Ascending aorta (tissue), 2 donors: ENCODE data around the gene ANKRD13A. TPM values are rescaled to one million over a fixed set of nuclear protein-coding genes. Genes with fewer than 3 reads are reported as not detected.
"Not testable (repeated sequence)": the region's sequence is repeated elsewhere in the genome, so short reads cannot be mapped to it uniquely, and the experiment has no call there.

ENCODE experiments used
- DNase-seq, 2 donors: peaks; one replicate each; pipeline ENCODE4 v3.0.0-alpha.2; 2019; ENCODE audit warnings: low spot score in 2 of 2
- H3K27ac ChIP-seq, 2 donors: fragments of 200-600 bp; sonication (generic); one replicate each; pipeline ENCODE4 v1.5.1; 2016 to 2017; ENCODE audit warnings: mild to moderate bottlenecking in 1 of 2
- H3K27me3 ChIP-seq: fragments of 200-600 bp; sonication (generic); one replicate; pipeline ENCODE4 v1.5.1; 2017
- H3K36me3 ChIP-seq, 2 donors: fragments of 200-600 bp; sonication (generic); one replicate each; pipeline ENCODE4 v1.5.1; 2016
- H3K4me1 ChIP-seq, 2 donors: fragments of 200-600 bp; sonication (generic); one replicate each; pipeline ENCODE4 v1.5.1; 2016 to 2017; ENCODE audit warnings: mild to moderate bottlenecking in 1 of 2
- H3K4me3 ChIP-seq, 2 donors: fragments of 200-600 bp; sonication (generic); one replicate each; pipeline ENCODE4 v1.5.1; 2016 to 2017; ENCODE audit warnings: mild to moderate bottlenecking in 1 of 2
- H3K9me3 ChIP-seq, 2 donors: fragments of 200-600 bp; sonication (generic); one replicate each; pipeline ENCODE4 v1.5.1; 2016
- intact Hi-C: fragments of 100-400 bp; cut with DNase I; formaldehyde crosslinking; loops from one replicate; pipeline ENCODE4 v1.15.1; 2023
- total RNA-seq: library from RNA; depleted of rRNA; stranded (reverse); fragments of >200 nt; gene quantifications from one replicate; pipeline ENCODE4 v1.1.0, GENCODE V29; 2016
- TF ChIP-seq, protein P1 (sequence below), 3 experiments: fragments of 200-600 bp in 2 of 3; fragments of 450-650 bp in 1 of 3; sonication (generic) in 2 of 3; IDR thresholded peaks; one replicate each; pipeline ENCODE4 v1.5.1; 2016 to 2019; ENCODE audit warnings: antibody characterized with exemption in 3 of 3, mild to moderate bottlenecking in 1 of 3, moderate library complexity in 1 of 3

The ANKRD13A gene
- total RNA-seq, 1 donor from 2014 or later, result 199 TPM

DNA sequence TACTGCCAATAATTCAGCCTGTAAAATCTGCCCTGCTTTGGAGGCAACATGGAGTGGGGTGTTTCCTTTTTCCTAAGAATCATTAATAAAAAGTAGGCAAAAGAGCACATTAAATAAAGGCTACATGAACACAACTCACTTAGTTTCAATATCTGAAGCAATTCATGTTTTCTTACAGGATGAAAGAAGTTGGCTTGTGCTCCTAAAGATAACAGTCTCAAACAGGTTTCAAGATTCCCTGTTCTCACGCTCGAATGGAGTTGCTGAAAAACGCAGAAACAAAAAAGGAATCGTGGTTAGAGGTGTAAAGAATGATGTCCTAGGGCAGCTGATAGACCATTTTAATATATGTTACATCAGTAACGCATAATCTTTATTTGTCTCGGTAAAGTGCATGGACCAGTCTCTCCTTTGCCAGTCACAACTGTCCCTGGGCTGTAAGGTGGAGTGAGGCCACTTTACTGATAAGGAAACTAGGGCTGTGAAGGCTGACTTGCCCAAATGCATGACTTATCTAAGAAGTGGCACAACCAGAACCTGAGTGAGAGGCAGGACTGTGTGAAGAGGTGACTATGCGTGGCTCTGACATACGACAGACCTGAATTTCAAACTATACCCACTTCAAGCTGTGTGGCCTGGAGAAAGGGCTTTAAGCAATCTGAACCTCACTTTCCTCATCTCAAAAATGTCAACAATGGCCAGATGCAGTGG lies 15.6 kb upstream of the ANKRD13A start:
- Histone ChIP-seq H3K4me1 (no peaks in the 10 kb centered on the region), H3K9me3 (no peaks in the 10 kb centered on the region), H3K4me3 (no peak overlapping the region), H3K27ac (no peak overlapping the region), H3K36me3 (peaks cover 84 to 97% of the 10 kb centered on the region in 2 donors), H3K27me3 (no peaks in the 10 kb centered on the region)
- TF ChIP-seq, protein P1, sequence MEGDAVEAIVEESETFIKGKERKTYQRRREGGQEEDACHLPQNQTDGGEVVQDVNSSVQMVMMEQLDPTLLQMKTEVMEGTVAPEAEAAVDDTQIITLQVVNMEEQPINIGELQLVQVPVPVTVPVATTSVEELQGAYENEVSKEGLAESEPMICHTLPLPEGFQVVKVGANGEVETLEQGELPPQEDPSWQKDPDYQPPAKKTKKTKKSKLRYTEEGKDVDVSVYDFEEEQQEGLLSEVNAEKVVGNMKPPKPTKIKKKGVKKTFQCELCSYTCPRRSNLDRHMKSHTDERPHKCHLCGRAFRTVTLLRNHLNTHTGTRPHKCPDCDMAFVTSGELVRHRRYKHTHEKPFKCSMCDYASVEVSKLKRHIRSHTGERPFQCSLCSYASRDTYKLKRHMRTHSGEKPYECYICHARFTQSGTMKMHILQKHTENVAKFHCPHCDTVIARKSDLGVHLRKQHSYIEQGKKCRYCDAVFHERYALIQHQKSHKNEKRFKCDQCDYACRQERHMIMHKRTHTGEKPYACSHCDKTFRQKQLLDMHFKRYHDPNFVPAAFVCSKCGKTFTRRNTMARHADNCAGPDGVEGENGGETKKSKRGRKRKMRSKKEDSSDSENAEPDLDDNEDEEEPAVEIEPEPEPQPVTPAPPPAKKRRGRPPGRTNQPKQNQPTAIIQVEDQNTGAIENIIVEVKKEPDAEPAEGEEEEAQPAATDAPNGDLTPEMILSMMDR (IDR thresholded peaks at IDR 0.05), result no peak
- intact Hi-C loops, result no loop called here
- no peak for DNase-seq

DNA sequence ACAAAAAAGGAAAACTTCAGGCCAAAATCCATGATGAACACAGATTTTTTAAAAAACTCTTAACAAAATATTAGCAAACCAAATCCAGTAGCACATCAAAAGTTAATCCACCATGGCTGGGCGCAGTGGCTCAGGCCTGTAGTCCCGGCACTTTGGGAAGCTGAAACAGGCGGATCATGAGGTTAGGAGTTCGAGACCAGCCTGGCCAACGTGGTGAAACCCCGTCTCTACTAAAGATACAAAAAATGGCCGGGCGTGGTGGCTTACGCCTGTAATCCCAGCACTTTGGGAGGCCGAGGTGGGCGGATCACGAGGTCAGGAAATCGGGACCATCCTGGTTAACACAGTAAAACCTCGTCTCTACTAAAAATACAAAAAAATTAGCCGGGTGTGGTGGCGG lies 13.0 kb upstream of the ANKRD13A start:
- H3K27me3 ChIP-seq, DNase-seq, H3K27ac ChIP-seq, H3K9me3 ChIP-seq, intact Hi-C loops, H3K4me1 ChIP-seq, H3K4me3 ChIP-seq: not testable (repeated sequence)
- H3K36me3 ChIP-seq, result peaks cover 74 to 83% of the 10 kb centered on the region in 2 donors

- no peak for DNase-seq
- Histone ChIP-seq H3K27ac (no peak overlapping the region), H3K9me3 (no peaks in the 10 kb centered on the region), H3K27me3 (no peaks in the 10 kb centered on the region), H3K36me3 (peaks cover 63 to 71% of the 10 kb centered on the region in 2 donors), H3K4me3 (no peak overlapping the region), H3K4me1 (no peaks in the 10 kb centered on the region)
- TF ChIP-seq, protein P1 (IDR thresholded peaks at IDR 0.05), result no peak
- intact Hi-C loops, result no loop called here
These were observed 11.6 kb upstream of the ANKRD13A start for GRCh38 chr12:109987615-109988014.

GRCh38 chr12:109988274-109988673 lies 11.0 kb upstream of the ANKRD13A start:
- intact Hi-C loops, result no loop called here
- TF ChIP-seq, protein P1 (IDR thresholded peaks at IDR 0.05), result no peak
- no peak overlapping the region for H3K4me3 ChIP-seq
- H3K4me1 ChIP-seq, result no peaks in the 10 kb centered on the region
- H3K9me3 ChIP-seq, result no peaks in the 10 kb centered on the region
- H3K36me3 ChIP-seq, result peaks cover 56 to 65% of the 10 kb centered on the region in 2 donors
- H3K27ac ChIP-seq, result no peak overlapping the region
- H3K27me3 ChIP-seq, result no peaks in the 10 kb centered on the region
- DNase-seq, result no peak

DNA sequence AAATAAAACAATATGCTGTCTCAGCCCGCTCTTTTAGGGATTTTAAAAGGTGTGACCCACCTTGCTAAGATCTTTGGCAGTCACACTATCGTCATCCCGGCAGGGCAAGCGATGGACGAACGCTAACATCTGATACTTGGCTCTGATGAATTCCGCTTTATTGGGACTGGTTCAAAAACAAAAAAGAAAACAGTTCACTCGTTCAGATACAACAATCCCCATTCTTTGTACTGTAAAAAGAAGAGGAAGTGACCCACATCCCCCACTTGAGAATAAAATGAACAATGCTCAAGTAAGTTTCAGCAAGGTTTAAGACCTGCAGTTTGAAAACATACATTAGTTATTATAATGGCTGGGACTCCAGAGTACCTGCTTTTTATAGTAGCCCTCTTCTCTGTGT lies 10.3 kb upstream of the ANKRD13A start:
- Histone ChIP-seq H3K36me3 (peaks cover 50 to 59% of the 10 kb centered on the region in 2 donors), H3K27me3 (no peaks in the 10 kb centered on the region), H3K4me3 (no peak overlapping the region), H3K27ac (no peak overlapping the region), H3K9me3 (no peaks in the 10 kb centered on the region), H3K4me1 (no peaks in the 10 kb centered on the region)
- intact Hi-C loops, result no loop called here
- TF ChIP-seq, protein P1 (IDR thresholded peaks at IDR 0.05), result no peak
- DNase-seq, result no peak

GRCh38 chr12:109989380-109989779 lies 9.8 kb upstream of the ANKRD13A start:
- H3K9me3 ChIP-seq, result no peaks in the 10 kb centered on the region
- peaks cover 2 to 3% of the 10 kb centered on the region in 2 donors for H3K4me1 ChIP-seq
- TF ChIP-seq, protein P1 (IDR thresholded peaks at IDR 0.05), result no peak
- no peaks in the 10 kb centered on the region for H3K27me3 ChIP-seq
- no peak for DNase-seq
- H3K4me3 ChIP-seq, result no peak overlapping the region
- intact Hi-C loops, result no loop called here
- H3K27ac ChIP-seq, result no peak overlapping the region
- H3K36me3 ChIP-seq, result peaks cover 45 to 54% of the 10 kb centered on the region in 2 donors
